Activated CD4-positive, CD25-positive, alpha-beta regulatory T cell treated with anti-CD3 and anti-CD28 coated beads, Interleukin-2, amount 50 U/mL, for 72 hours (primary cell): ENCODE results near the gene FNDC10.
"Not testable (repeated sequence)": the region's sequence is repeated elsewhere in the genome, so short reads cannot be mapped to it uniquely, and the experiment has no call there.

ENCODE experiments used
- DNase-seq: peaks from one replicate; pipeline ENCODE4 v3.0.0; 2021

The FNDC10 gene

GRCh38 chr1:1599935-1600860, at the start of gene FNDC10:
Gene FNDC10, minus strand, starts transcription at chr1:1600135. Its CDS starts 120 bp downstream, at chr1:1600015.
- peak; percentile 36 for DNase-seq

GRCh38 chr1:1648265-1648664, 48.3 kb upstream of the FNDC10 start:
- peak; percentile 21 for DNase-seq

GRCh38 chr1:1647567-1648241, 47.8 kb upstream of the FNDC10 start:
- peak; percentile 17 for DNase-seq

GRCh38 chr1:1646326-1646725, 46.4 kb upstream of the FNDC10 start:
- DNase-seq, result not testable (repeated sequence)

GRCh38 chr1:1640711-1641461, 41.0 kb upstream of the FNDC10 start:
- not testable (repeated sequence) for DNase-seq

GRCh38 chr1:1640081-1640480, 40.1 kb upstream of the FNDC10 start:
- DNase-seq, result not testable (repeated sequence)

GRCh38 chr1:1639368-1639767, 39.4 kb upstream of the FNDC10 start:
- not testable (repeated sequence) for DNase-seq

- peak; percentile 27 for DNase-seq
These were observed 38.6 kb upstream of the FNDC10 start for GRCh38 chr1:1638528-1638927.

GRCh38 chr1:1637479-1637875, 37.5 kb upstream of the FNDC10 start:
- DNase-seq, result peak; percentile 11

- peak; percentile 24 for DNase-seq
These were observed 36.9 kb upstream of the FNDC10 start for GRCh38 chr1:1636621-1637478.

- peak; percentile 28 for DNase-seq
These were observed 34.7 kb upstream of the FNDC10 start for GRCh38 chr1:1634613-1635012.

- not testable (repeated sequence) for DNase-seq
These were observed 33.5 kb upstream of the FNDC10 start for GRCh38 chr1:1633409-1633808.

- DNase-seq, result no peak
These were observed 32.0 kb upstream of the FNDC10 start, which contains the start of gene MMP23B for GRCh38 chr1:1631782-1632420. Gene MMP23B, plus strand, starts transcription at chr1:1632173. Its CDS starts 46 bp downstream, at chr1:1632219.

- no peak for DNase-seq
These were observed 31.2 kb upstream of the FNDC10 start for GRCh38 chr1:1630965-1631781.

- DNase-seq, result peak; percentile 92
These were observed 30.4 kb upstream of the FNDC10 start for GRCh38 chr1:1630191-1630964.

- DNase-seq, result peak; percentile 52
These were observed 29.7 kb upstream of the FNDC10 start for GRCh38 chr1:1629430-1630190.

GRCh38 chr1:1628754-1629429, 29.0 kb upstream of the FNDC10 start:
- DNase-seq, result no peak
